ENCODE data around the gene TMEM184B.

GRCh38 chr22:38215156-38216038 is 57.4 kb downstream of the TMEM184B start:
- TF ChIP-seq CTCF (IDR thresholded peaks at IDR 0.05) (no peak), POLR2A (IDR thresholded peaks at IDR 0.05) (no peak), EP300 (IDR thresholded peaks at IDR 0.05) (peak in 1 of 2 donors; percentile 1)
